WTC11 (cell line): Measurements from ENCODE around the gene UGGT1.

Experiments
- CBFB ChIP-seq: sonication (generic); formaldehyde crosslinking; IDR thresholded peaks from 2 replicates; pipeline ENCODE4 v1.8.1; 2022; ENCODE audit warnings: mild to moderate bottlenecking, low read depth, missing genetic modification reagents
- CDX4 ChIP-seq: fragments of 250-450 bp; sonication (Bioruptor Pico); IDR thresholded peaks from 2 replicates; pipeline ENCODE4 v1.9.0; 2021; ENCODE audit warnings: moderate library complexity, mild to moderate bottlenecking, inconsistent platforms, borderline replicate concordance
- CREB1 ChIP-seq: sonication (generic); formaldehyde crosslinking; IDR thresholded peaks from 2 replicates; pipeline ENCODE4 v1.8.0; 2023; ENCODE audit warnings: mild to moderate bottlenecking, missing genetic modification reagents
- ZNF671 ChIP-seq: fragments of 250-450 bp; sonication (Bioruptor Pico); IDR thresholded peaks from 2 replicates; pipeline ENCODE4 v1.8.0; 2021; ENCODE audit warnings: mild to moderate bottlenecking
- TF ChIP-seq, protein P1 (sequence below): fragments of 200-600 bp; IDR thresholded peaks from 2 replicates; pipeline ENCODE4 v1.8.0; 2022; ENCODE audit warnings: antibody characterized with exemption

GRCh38 chr2:128156812-128157211 lies 65.8 kb downstream of the UGGT1 start:
- TF ChIP-seq, protein P1, sequence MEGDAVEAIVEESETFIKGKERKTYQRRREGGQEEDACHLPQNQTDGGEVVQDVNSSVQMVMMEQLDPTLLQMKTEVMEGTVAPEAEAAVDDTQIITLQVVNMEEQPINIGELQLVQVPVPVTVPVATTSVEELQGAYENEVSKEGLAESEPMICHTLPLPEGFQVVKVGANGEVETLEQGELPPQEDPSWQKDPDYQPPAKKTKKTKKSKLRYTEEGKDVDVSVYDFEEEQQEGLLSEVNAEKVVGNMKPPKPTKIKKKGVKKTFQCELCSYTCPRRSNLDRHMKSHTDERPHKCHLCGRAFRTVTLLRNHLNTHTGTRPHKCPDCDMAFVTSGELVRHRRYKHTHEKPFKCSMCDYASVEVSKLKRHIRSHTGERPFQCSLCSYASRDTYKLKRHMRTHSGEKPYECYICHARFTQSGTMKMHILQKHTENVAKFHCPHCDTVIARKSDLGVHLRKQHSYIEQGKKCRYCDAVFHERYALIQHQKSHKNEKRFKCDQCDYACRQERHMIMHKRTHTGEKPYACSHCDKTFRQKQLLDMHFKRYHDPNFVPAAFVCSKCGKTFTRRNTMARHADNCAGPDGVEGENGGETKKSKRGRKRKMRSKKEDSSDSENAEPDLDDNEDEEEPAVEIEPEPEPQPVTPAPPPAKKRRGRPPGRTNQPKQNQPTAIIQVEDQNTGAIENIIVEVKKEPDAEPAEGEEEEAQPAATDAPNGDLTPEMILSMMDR = no peak
- no peak for TF ChIP-seq CDX4 (CRISPR knock-in tag)
- no peak for TF ChIP-seq CREB1 (CRISPR knock-in tag)
- no peak for TF ChIP-seq CBFB
- TF ChIP-seq ZNF671 = no peak
